GM12878 (cell line): ENCODE results near the gene AGAP1. TPM values are rescaled to one million over a fixed set of nuclear protein-coding genes. Genes with fewer than 3 reads are reported as not detected.

ENCODE experiments used
- ATAC-seq: fragments of 200-7000 bp; cut with Tn5 transposase; 3 replicates; pipeline ENCODE4 v1.9.1; 2020; ENCODE audit warnings: mild to moderate bottlenecking, moderate library complexity
- BruUV-seq: library from RNA; stranded (reverse); fragments of 400-500 nt; replicated peaks from 2 replicates; lab custom pipeline; 2021; lab: Mats Ljungman, UMichigan
- CTCF ChIA-PET: fragments of 300-600 bp; sonication (Branson Sonifier 250); formaldehyde crosslinking; extraction: SDS; loops from one replicate; lab custom pipeline; 2021; ENCODE audit warnings: inconsistent platforms; lab: Yijun Ruan, JAX
- POLR2A ChIA-PET: fragments of 350-600 bp; formaldehyde crosslinking; extraction: SDS; loops from one replicate; lab custom pipeline; 2021; ENCODE audit warnings: inconsistent platforms; lab: Charles Lee
- RAD21 ChIA-PET: fragments of 300-600 bp; sonication (Branson Sonifier 250); formaldehyde crosslinking; loops from one replicate; lab custom pipeline; 2023; ENCODE audit warnings: antibody characterized with exemption; ENCODE audit not compliant: unreplicated experiment; lab: Charles Lee
- SMC1A ChIA-PET: fragments of 300-600 bp; sonication (Branson Sonifier 250); formaldehyde crosslinking; loops from one replicate; lab custom pipeline; 2023; ENCODE audit not compliant: unreplicated experiment, uncharacterized antibody; lab: Charles Lee
- DNase-seq: peaks from one replicate; pipeline ENCODE4 v3.0.0-alpha.2; 2011; ENCODE audit warnings: low read depth, low spot score
- FAIRE-seq: peaks from 3 replicates; lab custom pipeline; 2011; peaks lifted over from hg19 to GRCh38; lab: Jason Lieb, UNC
- H2AFZ ChIP-seq: 2 replicates; pipeline ENCODE4 v1.6.0; 2011; ENCODE audit warnings: low read depth, low read length, control low read depth; ENCODE audit not compliant: control insufficient read depth
- H3K27ac ChIP-seq: 2 replicates; pipeline ENCODE4 v1.5.1; 2011; ENCODE audit warnings: control low read depth; ENCODE audit not compliant: control insufficient read depth, insufficient read depth
- H3K27me3 ChIP-seq, 2 experiments: replicated peaks in 1 of 2; 2 replicates each; pipeline versions ENCODE4 v1.6.0 to v1.6.1; 2011; ENCODE audit warnings: low read length in 1 of 2; ENCODE audit not compliant: control insufficient read depth in 2 of 2, insufficient read depth in 2 of 2
- H3K36me3 ChIP-seq, 2 experiments: 2 replicates each; pipeline ENCODE4 v1.5.1; 2011; ENCODE audit warnings: low read length in 1 of 2; ENCODE audit not compliant: control insufficient read depth in 2 of 2, insufficient read depth in 2 of 2
- H3K4me1 ChIP-seq: 2 replicates; pipeline ENCODE4 v1.6.1; 2011; ENCODE audit warnings: mild to moderate bottlenecking, low read length, moderate library complexity, mixed read lengths; ENCODE audit not compliant: control insufficient read depth, insufficient read depth
- H3K4me2 ChIP-seq: 2 replicates; pipeline ENCODE4 v1.6.0; 2011; ENCODE audit warnings: control low read depth; ENCODE audit not compliant: control insufficient read depth, insufficient read depth
- H3K4me3 ChIP-seq: fragments of 200-600 bp; sonication (generic); 2 replicates; pipeline ENCODE4 v1.5.1; 2016
- H3K79me2 ChIP-seq: 2 replicates; pipeline ENCODE4 v1.6.0; 2011; ENCODE audit warnings: low read length; ENCODE audit not compliant: control insufficient read depth, insufficient read depth
- H3K9ac ChIP-seq: 2 replicates; pipeline ENCODE4 v1.8.0; 2011; ENCODE audit warnings: low read length, control low read depth, mixed read lengths; ENCODE audit not compliant: control insufficient read depth, insufficient read depth
- H3K9me3 ChIP-seq: replicated peaks from 3 replicates; pipeline ENCODE4 v1.5.1; 2011; ENCODE audit warnings: mild to moderate bottlenecking, low read length; ENCODE audit not compliant: control insufficient read depth, insufficient read depth
- H4K20me1 ChIP-seq: 2 replicates; pipeline ENCODE4 v1.6.0; 2011; ENCODE audit not compliant: control insufficient read depth, insufficient read depth
- BACH1 ChIP-seq: fragments of 450-650 bp; IDR thresholded peaks from 2 replicates; pipeline ENCODE4 v1.6.1; 2017; ENCODE audit warnings: mild to moderate bottlenecking, borderline replicate concordance
- BCL3 ChIP-seq: IDR thresholded peaks from 2 replicates; pipeline ENCODE4 v1.6.1; 2011; ENCODE audit warnings: borderline replicate concordance, low read depth, mild to moderate bottlenecking, moderate library complexity, low read length; ENCODE audit not compliant: insufficient read depth, poor library complexity, severe bottlenecking
- CHD1 ChIP-seq: IDR thresholded peaks from 2 replicates; pipeline ENCODE4 v1.6.1; 2012; ENCODE audit warnings: low read depth, low read length, improper control_type of control experiment
- ESRRA ChIP-seq: IDR thresholded peaks from 2 replicates; pipeline ENCODE4 v1.6.1; 2012; ENCODE audit warnings: mild to moderate bottlenecking, low read length, improper control_type of control experiment
- FOS ChIP-seq: IDR thresholded peaks from 3 replicates; pipeline ENCODE4 v1.6.1; 2011; ENCODE audit warnings: borderline replicate concordance; ENCODE audit not compliant: insufficient read length; ENCODE audit errors: extremely low read depth
- KDM1A ChIP-seq: fragments of 200-600 bp; sonication (generic); IDR thresholded peaks from 2 replicates; pipeline ENCODE4 v1.6.1; 2016; ENCODE audit warnings: borderline replicate concordance
- KLF5 ChIP-seq: fragments of 450-650 bp; IDR thresholded peaks from 2 replicates; pipeline ENCODE4 v1.6.1; 2014; ENCODE audit warnings: mild to moderate bottlenecking; ENCODE audit not compliant: partially characterized antibody
- MEF2A ChIP-seq: IDR thresholded peaks from 2 replicates; pipeline ENCODE4 v1.6.1; 2011; ENCODE audit warnings: low read depth, mild to moderate bottlenecking, low read length, moderate library complexity; ENCODE audit not compliant: insufficient read depth
- POLR2AphosphoS2 ChIP-seq: IDR thresholded peaks from 2 replicates; pipeline ENCODE4 v1.6.1; 2011; ENCODE audit warnings: low read depth, mild to moderate bottlenecking, low read length, improper control_type of control experiment, moderate library complexity
- SRF ChIP-seq, 2 experiments: IDR thresholded peaks; 2 replicates each; pipeline ENCODE4 v1.6.1; 2011; ENCODE audit warnings: low read depth in 2 of 2, low read length in 2 of 2, mild to moderate bottlenecking in 1 of 2, moderate library complexity in 1 of 2
- WGBS: methylation state at CpG from one replicate; pipeline ENCODE4 v1.1.6; 2016; ENCODE audit warnings: low lambda C conversion rate; ENCODE audit not compliant: insufficient replicate concordance, insufficient coverage; ENCODE audit errors: missing lambda C conversion rate; 5-methylcytosine and 5-hydroxymethylcytosine counted together
- in situ Hi-C: fragments of 300-500 bp; cut with MboI; formaldehyde crosslinking; loops from 9 replicates; pipeline ENCODE4 v1.14.3; 2018; ENCODE audit warnings: mixed read lengths
- intact Hi-C: fragments of 100-400 bp; cut with micrococcal nuclease; formaldehyde crosslinking; loops from one replicate; pipeline ENCODE4 v1.14.2; 2022; ENCODE audit not compliant: unreplicated experiment
- polyA plus RNA-seq, 11 experiments: library from polyadenylated mRNA; depleted of rRNA in 4 of 11; unstranded in 6 of 11; stranded (reverse) in 5 of 11; fragments of >200 nt; fragmentation: Nextera tagmentation in 4 of 11; fragmentation: Illumina TruSeq in 1 of 11; extraction: Ambion mirVana in 4 of 11; extraction: Trizol in 1 of 11; gene quantifications; 1 replicate in 1 of 11; 2 replicates in 10 of 11; pipeline versions ENCODE4 v1.2.1 to v1.2.3, GENCODE V29; 2011 to 2016; ENCODE audit warnings: inconsistent platforms in 2 of 11, missing spikeins in 2 of 11, low read depth in 1 of 11
- total RNA-seq, 4 experiments: library from RNA; depleted of rRNA in 3 of 4; stranded (reverse); fragments of >200 nt in 3 of 4; fragmentation: Illumina TruSeq in 1 of 4; extraction: Trizol in 1 of 4; gene quantifications; 2 replicates each; pipeline versions ENCODE4 v1.2.1 to v1.2.3, GENCODE V29; 2013 to 2021
- TF ChIP-seq, protein P1 (sequence below): fragments of 150-350 bp; IDR thresholded peaks from 2 replicates; pipeline ENCODE4 v1.6.1; 2016; ENCODE audit warnings: low read depth, low read length

The AGAP1 gene
- total and polyA plus RNA-seq, 10 of the 15 experiments (the other 5 are each of a cell fraction or from before 2014, with no cell fraction given), result 0.05 to 0.15 (median 0.06) TPM; not detected in 7

DNA sequence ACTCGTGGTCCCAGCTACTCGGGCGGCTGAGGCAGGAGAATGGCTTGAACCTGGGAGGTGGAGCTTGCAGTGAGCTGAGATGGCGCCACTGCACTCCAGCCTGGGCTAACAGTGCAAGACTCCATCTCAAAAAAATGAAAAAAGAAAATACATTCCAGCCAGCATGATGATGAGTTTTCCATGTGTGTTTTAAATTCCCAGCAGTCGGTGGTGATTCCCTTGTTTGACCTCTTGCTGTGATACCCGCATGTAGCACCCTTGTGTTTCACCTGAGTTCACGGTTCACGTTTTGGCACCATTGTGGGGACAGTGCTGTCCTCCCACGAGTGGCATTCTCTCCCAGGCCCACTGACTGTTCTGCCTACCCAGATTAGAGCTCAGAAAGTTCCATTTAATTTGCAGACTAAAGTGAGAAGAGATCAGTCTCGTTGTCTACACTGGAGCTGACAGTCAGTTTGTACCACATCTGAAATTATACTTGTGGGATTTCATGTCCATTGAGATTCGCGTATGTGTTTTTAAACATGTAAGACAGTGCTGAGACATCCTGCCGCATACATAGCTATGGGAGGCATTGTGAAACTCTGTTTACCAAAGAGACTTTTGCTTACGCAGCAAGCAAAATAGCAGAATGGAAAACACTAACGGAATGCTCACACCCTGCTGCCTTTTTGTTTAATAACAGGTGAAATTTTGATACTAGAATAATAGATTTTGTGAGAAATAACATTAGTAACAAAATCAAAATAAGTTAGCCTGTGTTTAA is 517.3 kb downstream of the AGAP1 start:
- Histone ChIP-seq H3K36me3 (no peaks in the 10 kb centered on the region), H3K9me3 (no peaks in the 10 kb centered on the region), H3K27me3 (no peaks in the 10 kb centered on the region), H3K4me2 (no peak overlapping the region), H3K79me2 (no peaks in the 10 kb centered on the region), H4K20me1 (no peaks in the 10 kb centered on the region), H3K9ac (no peak overlapping the region), H2AFZ (no peak overlapping the region), H3K4me3 (no peak overlapping the region)
- in situ Hi-C loops, result no loop called here
- DNase-seq, result no peak
- 42% methylated on average over 15 of the region's 15 CpGs for WGBS
- ChIA-PET CTCF (no interaction called here), SMC1A (no interaction called here)
- intact Hi-C loops, result no loop called here
- TF ChIP-seq KDM1A (no peak), BCL3 (no peak), CHD1 (no peak), FOS (no peak), POLR2AphosphoS2 (no peak), ESRRA (no peak), KLF5 (no peak), MEF2A (no peak), BACH1 (no peak), SRF (IDR thresholded peaks at IDR 0.05; ENCODE audit: low read depth in 2 of 2, low read length in 2 of 2) (no peak)
- TF ChIP-seq, protein P1, sequence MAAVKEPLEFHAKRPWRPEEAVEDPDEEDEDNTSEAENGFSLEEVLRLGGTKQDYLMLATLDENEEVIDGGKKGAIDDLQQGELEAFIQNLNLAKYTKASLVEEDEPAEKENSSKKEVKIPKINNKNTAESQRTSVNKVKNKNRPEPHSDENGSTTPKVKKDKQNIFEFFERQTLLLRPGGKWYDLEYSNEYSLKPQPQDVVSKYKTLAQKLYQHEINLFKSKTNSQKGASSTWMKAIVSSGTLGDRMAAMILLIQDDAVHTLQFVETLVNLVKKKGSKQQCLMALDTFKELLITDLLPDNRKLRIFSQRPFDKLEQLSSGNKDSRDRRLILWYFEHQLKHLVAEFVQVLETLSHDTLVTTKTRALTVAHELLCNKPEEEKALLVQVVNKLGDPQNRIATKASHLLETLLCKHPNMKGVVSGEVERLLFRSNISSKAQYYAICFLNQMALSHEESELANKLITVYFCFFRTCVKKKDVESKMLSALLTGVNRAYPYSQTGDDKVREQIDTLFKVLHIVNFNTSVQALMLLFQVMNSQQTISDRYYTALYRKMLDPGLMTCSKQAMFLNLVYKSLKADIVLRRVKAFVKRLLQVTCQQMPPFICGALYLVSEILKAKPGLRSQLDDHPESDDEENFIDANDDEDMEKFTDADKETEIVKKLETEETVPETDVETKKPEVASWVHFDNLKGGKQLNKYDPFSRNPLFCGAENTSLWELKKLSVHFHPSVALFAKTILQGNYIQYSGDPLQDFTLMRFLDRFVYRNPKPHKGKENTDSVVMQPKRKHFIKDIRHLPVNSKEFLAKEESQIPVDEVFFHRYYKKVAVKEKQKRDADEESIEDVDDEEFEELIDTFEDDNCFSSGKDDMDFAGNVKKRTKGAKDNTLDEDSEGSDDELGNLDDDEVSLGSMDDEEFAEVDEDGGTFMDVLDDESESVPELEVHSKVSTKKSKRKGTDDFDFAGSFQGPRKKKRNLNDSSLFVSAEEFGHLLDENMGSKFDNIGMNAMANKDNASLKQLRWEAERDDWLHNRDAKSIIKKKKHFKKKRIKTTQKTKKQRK, result no peak
- TF ChIP-seq, all 136 proteins: peak for 0
- Histone ChIP-seq H3K4me1 (no peaks in the 10 kb centered on the region), H3K27ac (no peak overlapping the region)
- BruUV-seq, result no TSS peak
- FAIRE-seq (no peak), ATAC-seq (no peak)
- ChIA-PET RAD21 (no interaction called here), POLR2A (no interaction called here)
